SU-DHL-6 (cell line): ENCODE data around the gene SLC6A4.

Experiments used
- H2AFZ ChIP-seq: fragments of 200-600 bp; sonication (generic); 2 replicates; pipeline ENCODE4 v1.6.1; 2014; ENCODE audit warnings: low read depth, mild to moderate bottlenecking, moderate library complexity, mixed read lengths, antibody characterized with exemption, low read length; ENCODE audit not compliant: severe bottlenecking
- H3F3A ChIP-seq: fragments of 200-600 bp; shearing (Covaris generic); 2 replicates; pipeline ENCODE4 v1.6.0; 2016; ENCODE audit warnings: antibody characterized with exemption, mild to moderate bottlenecking; ENCODE audit not compliant: insufficient read depth
- H3K27ac ChIP-seq: fragments of 200-600 bp; sonication (generic); 2 replicates; pipeline ENCODE4 v1.5.1; 2016; ENCODE audit warnings: low read depth, mild to moderate bottlenecking, low read length, moderate library complexity, mixed read lengths
- H3K27me3 ChIP-seq: fragments of 200-600 bp; sonication (generic), shearing (Covaris generic); 2 replicates; pipeline ENCODE4 v1.6.0; 2014; ENCODE audit warnings: mild to moderate bottlenecking, low read length
- H3K36me3 ChIP-seq: fragments of 200-600 bp; sonication (generic); 2 replicates; pipeline ENCODE4 v1.6.1; 2014; ENCODE audit warnings: mild to moderate bottlenecking, low read length, mixed read lengths
- H3K4me2 ChIP-seq: fragments of 300-600, 200-600 bp; shearing (Covaris generic), sonication (generic); 2 replicates; pipeline ENCODE4 v1.6.0; 2014; ENCODE audit warnings: low read length, low read depth, mild to moderate bottlenecking; ENCODE audit not compliant: poor library complexity, severe bottlenecking
- H3K4me3 ChIP-seq: fragments of 200-600 bp; sonication (generic); 2 replicates; pipeline ENCODE4 v1.5.1; 2014; ENCODE audit warnings: antibody characterized with exemption, low read length, mild to moderate bottlenecking, mixed read lengths; ENCODE audit not compliant: insufficient read depth, poor library complexity, severe bottlenecking
- H3K79me2 ChIP-seq: fragments of 200-600 bp; sonication (generic); 2 replicates; pipeline ENCODE4 v1.6.1; 2014; ENCODE audit warnings: mild to moderate bottlenecking, low read length, moderate library complexity; ENCODE audit not compliant: insufficient read depth
- H3K9ac ChIP-seq: fragments of 200-600 bp; sonication (generic); 2 replicates; pipeline ENCODE4 v1.7.0; 2014; ENCODE audit warnings: mild to moderate bottlenecking, low read length
- H3K9me2 ChIP-seq: fragments of 200-600 bp; sonication (generic); replicated peaks from 2 replicates; pipeline ENCODE4 v1.6.1; 2014; ENCODE audit warnings: low read length; ENCODE audit not compliant: insufficient read depth
- H3K9me3 ChIP-seq: fragments of 200-600 bp; sonication (generic); 2 replicates; pipeline ENCODE4 v1.6.1; 2014; ENCODE audit warnings: low read length, mixed read lengths; ENCODE audit not compliant: insufficient read depth
- H4K20me1 ChIP-seq: fragments of 200-600 bp; sonication (generic); 2 replicates; pipeline ENCODE4 v1.6.1; 2014; ENCODE audit warnings: low read depth, mild to moderate bottlenecking, antibody characterized with exemption, low read length, moderate library complexity, mixed read lengths
- CTCF ChIP-seq: fragments of 200-600 bp; sonication (generic); IDR thresholded peaks from one replicate; pipeline ENCODE4 v1.5.1; 2017; ENCODE audit warnings: antibody characterized with exemption, mild to moderate bottlenecking, low read length, moderate library complexity; ENCODE audit not compliant: insufficient read depth, poor library complexity, severe bottlenecking
- EZH2phosphoT487 ChIP-seq: fragments of 200-600 bp; sonication (generic), shearing (Covaris generic); conservative IDR thresholded peaks from 2 replicates; pipeline ENCODE4 v1.6.1; 2018; ENCODE audit warnings: mild to moderate bottlenecking, antibody characterized with exemption, low read length, moderate library complexity, mixed read lengths

Gene SLC6A4

GRCh38 chr17:30197416-30197815 lies 38.1 kb downstream of the SLC6A4 start:
- no peaks in the 10 kb centered on the region for H3K9me3 ChIP-seq
- no peaks in the 10 kb centered on the region for H3K27me3 ChIP-seq
- H3K4me3 ChIP-seq, result no peak overlapping the region
- no peak overlapping the region for H2AFZ ChIP-seq
- no peaks in the 10 kb centered on the region for H3K79me2 ChIP-seq
- no peaks in the 10 kb centered on the region for H4K20me1 ChIP-seq
- H3K4me2 ChIP-seq, result no peak overlapping the region
- no peak overlapping the region for H3K9ac ChIP-seq
- no peak for TF ChIP-seq CTCF
- TF ChIP-seq EZH2phosphoT487, result no peak
- H3K9me2 ChIP-seq, result no peaks in the 10 kb centered on the region
- no peak overlapping the region for H3K27ac ChIP-seq
- H3F3A ChIP-seq, result no peaks in the 10 kb centered on the region
- H3K36me3 ChIP-seq, result no peaks in the 10 kb centered on the region

- no peak overlapping the region for H3K4me3 ChIP-seq
- no peak overlapping the region for H2AFZ ChIP-seq
- H3K79me2 ChIP-seq, result no peaks in the 10 kb centered on the region
- H3F3A ChIP-seq, result no peaks in the 10 kb centered on the region
- no peak overlapping the region for H3K9ac ChIP-seq
- no peak overlapping the region for H3K4me2 ChIP-seq
- no peaks in the 10 kb centered on the region for H3K27me3 ChIP-seq
- H4K20me1 ChIP-seq, result no peaks in the 10 kb centered on the region
- no peaks in the 10 kb centered on the region for H3K36me3 ChIP-seq
- no peaks in the 10 kb centered on the region for H3K9me2 ChIP-seq
- H3K9me3 ChIP-seq, result no peaks in the 10 kb centered on the region
- H3K27ac ChIP-seq, result no peak overlapping the region
- no peak for TF ChIP-seq EZH2phosphoT487
- no peak for TF ChIP-seq CTCF
Measured at GRCh38 chr17:30196504-30196903, 39.0 kb downstream of the SLC6A4 start.

GRCh38 chr17:30191072-30191471 lies 44.4 kb downstream of the SLC6A4 start:
- no peaks in the 10 kb centered on the region for H3K79me2 ChIP-seq
- no peaks in the 10 kb centered on the region for H3K9me3 ChIP-seq
- no peak overlapping the region for H3K4me3 ChIP-seq
- H2AFZ ChIP-seq, result no peak overlapping the region
- no peaks in the 10 kb centered on the region for H3K9me2 ChIP-seq
- H3F3A ChIP-seq, result peaks cover 3% of the 10 kb centered on the region; the same call in 1 of the 2 replicates
- H3K27ac ChIP-seq, result no peak overlapping the region
- H3K27me3 ChIP-seq, result no peaks in the 10 kb centered on the region
- H3K9ac ChIP-seq, result no peak overlapping the region
- no peaks in the 10 kb centered on the region for H4K20me1 ChIP-seq
- no peak overlapping the region for H3K4me2 ChIP-seq
- H3K36me3 ChIP-seq, result no peaks in the 10 kb centered on the region
- TF ChIP-seq EZH2phosphoT487 (no peak), CTCF (no peak)
